HG03097 (cell line): ENCODE measurements around the gene CD22.

Experiments
- ATAC-seq: cut with Tn5 transposase; IDR thresholded peaks from one replicate; pipeline ENCODE4 v1.9.1; 2021; ENCODE audit not compliant: unreplicated experiment, low FRiP score

Gene CD22

GRCh38 chr19:35313587-35313986 is 15.4 kb upstream of the CD22 start:
- no peak for ATAC-seq

- no peak for ATAC-seq
Measured at GRCh38 chr19:35314031-35314430, 15.0 kb upstream of the CD22 start.

GRCh38 chr19:35314858-35315470 is 14.0 kb upstream of the CD22 start:
- no peak for ATAC-seq

- ATAC-seq = no peak
Measured at GRCh38 chr19:35315883-35316282, 13.1 kb upstream of the CD22 start.

GRCh38 chr19:35316560-35316959 is 12.4 kb upstream of the CD22 start:
- no peak for ATAC-seq

- no peak for ATAC-seq
Measured at GRCh38 chr19:35317464-35318043, 11.4 kb upstream of the CD22 start.

GRCh38 chr19:35318679-35319448 is 10.1 kb upstream of the CD22 start:
- no peak for ATAC-seq

- ATAC-seq = no peak
Measured at GRCh38 chr19:35320065-35320713, 8.8 kb upstream of the CD22 start.

- no peak for ATAC-seq
Measured at GRCh38 chr19:35321291-35321690, 7.7 kb upstream of the CD22 start.

- no peak for ATAC-seq
Measured at GRCh38 chr19:35322014-35322413, 7.0 kb upstream of the CD22 start.

- ATAC-seq = no peak
Measured at GRCh38 chr19:35327642-35328041, 1.3 kb upstream of the CD22 start.

GRCh38 chr19:35329323-35329722 is 336 bp downstream of the CD22 start:
- no peak for ATAC-seq

GRCh38 chr19:35330475-35330874 is 1.5 kb downstream of the CD22 start:
- ATAC-seq = peak; percentile 46

GRCh38 chr19:35331551-35332214 is 2.7 kb downstream of the CD22 start:
- no peak for ATAC-seq

- ATAC-seq = peak; percentile 26
Measured at GRCh38 chr19:35332817-35333216, 3.8 kb downstream of the CD22 start.

- ATAC-seq = no peak
Measured at GRCh38 chr19:35334144-35334753, 5.3 kb downstream of the CD22 start.

- no peak for ATAC-seq
Measured at GRCh38 chr19:35336166-35336955, 7.4 kb downstream of the CD22 start.

- ATAC-seq = no peak
Measured at GRCh38 chr19:35337097-35337983, 8.4 kb downstream of the CD22 start.

GRCh38 chr19:35337984-35338296 is 9.0 kb downstream of the CD22 start:
- no peak for ATAC-seq
